ENCODE data around the gene TAF5L.

The TAF5L gene

GRCh38 chr1:229579059-229579673 lies 46.8 kb downstream of the TAF5L start:
- no peak overlapping the region for H3K4ac ChIP-seq (ENCODE audit: low read depth in 1 of 2, low read length in 2 of 2)
- no peak overlapping the region for H3K23ac ChIP-seq (ENCODE audit: low read length in 2 of 2)
- H2BK12ac ChIP-seq (ENCODE audit: low read length in 2 of 2), result no peak overlapping the region
- H3K79me1 ChIP-seq (replicated peaks; ENCODE audit: low read length, poor library complexity, severe bottlenecking), result no peaks in the 10 kb centered on the region
- H3K9ac ChIP-seq (ENCODE audit: low read length), result peak overlapping the region; percentile 61
- H3K27ac ChIP-seq (ENCODE audit: low read length, poor library complexity, severe bottlenecking), result no peak overlapping the region
- H4K91ac ChIP-seq (ENCODE audit: low read length), result no peak overlapping the region
- H3K14ac ChIP-seq (ENCODE audit: low read length in 2 of 2), result no peak overlapping the region
- no peak overlapping the region for H2AFZ ChIP-seq (ENCODE audit: low read depth, low read length)
- no peaks in the 10 kb centered on the region for H3K9me3 ChIP-seq (ENCODE audit: control insufficient read depth, low read length)
- peak overlapping the region; percentile 47 for H4K8ac ChIP-seq (ENCODE audit: low read length)
- H3K4me1 ChIP-seq (ENCODE audit: control insufficient read depth, insufficient read depth, low read depth, low read length), result no peaks in the 10 kb centered on the region
- no peak overlapping the region for H2AK5ac ChIP-seq (ENCODE audit: low read length, severe bottlenecking)
- no peaks in the 10 kb centered on the region for H3K36me3 ChIP-seq (ENCODE audit: control insufficient read depth in 1 of 2, insufficient read depth in 2 of 2, low read depth in 1 of 2, low read length in 2 of 2)
- H3K4me3 ChIP-seq (ENCODE audit: insufficient read depth in 1 of 2, low read depth in 1 of 2, low read length in 2 of 2), result peak overlapping the region in 1 of 2 experiments; percentile 50
- WGBS, result 69% methylated on average over 9 of the region's 9 CpGs
- H2BK120ac ChIP-seq (ENCODE audit: low read depth, low read length), result no peak overlapping the region
- H3K4me2 ChIP-seq (ENCODE audit: low read length, poor library complexity, severe bottlenecking), result no peak overlapping the region
- H2BK5ac ChIP-seq (ENCODE audit: low read depth, low read length, poor library complexity, severe bottlenecking), result no peak overlapping the region
- DNase-seq, result peak; percentile 7
- H3K27me3 ChIP-seq (ENCODE audit: control insufficient read depth in 1 of 2, insufficient read depth in 1 of 2, low read length in 2 of 2), result no peaks in the 10 kb centered on the region
- H2BK15ac ChIP-seq (ENCODE audit: low read depth, poor library complexity, severe bottlenecking), result no peak overlapping the region
- H3K18ac ChIP-seq (ENCODE audit: low read depth in 1 of 2, low read length in 2 of 2), result no peak overlapping the region

- Histone ChIP-seq H4K8ac (ENCODE audit: low read length) (no peak overlapping the region), H3K4me2 (ENCODE audit: low read length, poor library complexity, severe bottlenecking) (no peak overlapping the region), H3K14ac (ENCODE audit: low read length in 2 of 2) (no peak overlapping the region), H2AK5ac (ENCODE audit: low read length, severe bottlenecking) (no peak overlapping the region), H2BK5ac (ENCODE audit: low read depth, low read length, poor library complexity, severe bottlenecking) (no peak overlapping the region), H2BK120ac (ENCODE audit: low read depth, low read length) (no peak overlapping the region), H3K79me1 (replicated peaks; ENCODE audit: low read length, poor library complexity, severe bottlenecking) (no peaks in the 10 kb centered on the region), H3K9ac (ENCODE audit: low read length) (peak overlapping the region; percentile 61), H2BK12ac (ENCODE audit: low read length in 2 of 2) (no peak overlapping the region), H3K18ac (ENCODE audit: low read depth in 1 of 2, low read length in 2 of 2) (no peak overlapping the region), H3K4me1 (ENCODE audit: control insufficient read depth, insufficient read depth, low read depth, low read length) (no peaks in the 10 kb centered on the region), H3K4ac (ENCODE audit: low read depth in 1 of 2, low read length in 2 of 2) (no peak overlapping the region), H2AFZ (ENCODE audit: low read depth, low read length) (no peak overlapping the region), H3K4me3 (ENCODE audit: insufficient read depth in 1 of 2, low read depth in 1 of 2, low read length in 2 of 2) (peak overlapping the region in 1 of 2 experiments; percentile 50), H2BK15ac (ENCODE audit: low read depth, poor library complexity, severe bottlenecking) (no peak overlapping the region), H3K9me3 (ENCODE audit: control insufficient read depth, low read length) (no peaks in the 10 kb centered on the region), H3K36me3 (ENCODE audit: control insufficient read depth in 1 of 2, insufficient read depth in 2 of 2, low read depth in 1 of 2, low read length in 2 of 2) (no peaks in the 10 kb centered on the region), H4K91ac (ENCODE audit: low read length) (no peak overlapping the region), H3K23ac (ENCODE audit: low read length in 2 of 2) (no peak overlapping the region), H3K27me3 (ENCODE audit: control insufficient read depth in 1 of 2, insufficient read depth in 1 of 2, low read length in 2 of 2) (no peaks in the 10 kb centered on the region), H3K27ac (ENCODE audit: low read length, poor library complexity, severe bottlenecking) (no peak overlapping the region)
- DNase-seq, result no peak
- WGBS, result 92% methylated on average over 10 of the region's 14 CpGs
Measured at GRCh38 chr1:229578168-229579058, 47.5 kb downstream of the TAF5L start.

DNA sequence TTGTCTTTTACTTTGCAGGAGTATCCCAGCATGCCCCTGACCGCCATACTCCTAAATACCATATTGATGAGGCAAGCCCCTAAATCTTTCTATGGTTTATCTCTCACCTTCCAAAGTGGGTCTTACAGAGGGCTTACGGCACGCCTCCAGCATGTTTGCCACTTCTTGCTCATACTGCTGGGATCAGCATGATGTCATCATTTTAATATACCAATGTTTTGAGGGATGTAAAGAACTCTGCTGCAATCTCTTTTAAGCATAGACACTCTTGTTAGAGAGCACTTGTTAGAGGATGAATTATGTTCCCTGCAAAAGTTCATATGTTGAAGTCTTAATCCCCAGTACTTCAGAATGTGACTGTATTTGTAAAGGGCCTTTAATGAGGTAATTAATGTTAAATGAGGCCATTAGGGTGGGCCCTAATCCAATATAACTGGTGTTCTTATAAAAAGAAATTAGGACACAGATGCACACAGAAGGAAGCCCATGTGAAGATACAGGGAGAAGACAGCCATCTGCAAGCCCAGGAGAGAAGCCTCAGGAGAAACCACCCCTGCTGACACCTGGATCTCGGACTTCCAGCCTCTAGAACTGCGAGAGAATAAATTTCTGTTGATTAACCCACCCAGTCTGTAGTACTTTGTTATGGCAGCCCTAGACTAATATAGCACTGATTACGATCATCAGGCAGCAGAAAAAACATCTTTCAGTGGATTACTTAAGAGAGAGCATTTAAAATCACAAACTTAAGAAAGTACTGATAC lies 51.1 kb downstream of the TAF5L start:
- Histone ChIP-seq H3K9me3 (ENCODE audit: control insufficient read depth, low read length) (no peaks in the 10 kb centered on the region), H2BK12ac (ENCODE audit: low read length in 2 of 2) (no peak overlapping the region)

DNA sequence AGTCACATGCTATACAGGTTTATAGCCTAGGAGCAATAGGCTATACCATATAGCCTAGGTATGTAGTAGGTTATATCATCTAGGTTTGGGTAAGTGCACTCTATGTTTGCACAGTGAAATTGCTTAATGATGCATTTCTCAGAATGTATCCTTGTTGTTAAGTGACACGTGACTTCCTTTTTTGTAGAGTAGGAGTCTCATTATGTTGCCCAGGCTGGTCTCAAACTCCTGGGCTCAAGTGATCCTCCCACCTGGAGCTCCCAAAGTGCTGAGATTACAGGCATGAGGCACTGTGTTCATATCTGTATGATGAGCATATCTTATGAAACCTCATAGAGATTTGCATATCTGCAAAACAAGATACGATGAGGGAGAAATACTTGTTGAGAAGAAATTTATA lies 53.6 kb downstream of the TAF5L start:
- Histone ChIP-seq H2AK5ac (ENCODE audit: low read length, severe bottlenecking) (no peak overlapping the region), H2BK15ac (ENCODE audit: low read depth, poor library complexity, severe bottlenecking) (no peak overlapping the region), H3K27me3 (ENCODE audit: control insufficient read depth in 1 of 2, insufficient read depth in 1 of 2, low read length in 2 of 2) (no peaks in the 10 kb centered on the region), H3K9ac (ENCODE audit: low read length) (no peak overlapping the region), H3K18ac (ENCODE audit: low read depth in 1 of 2, low read length in 2 of 2) (no peak overlapping the region), H4K91ac (ENCODE audit: low read length) (no peak overlapping the region), H3K79me1 (replicated peaks; ENCODE audit: low read length, poor library complexity, severe bottlenecking) (no peaks in the 10 kb centered on the region), H4K8ac (ENCODE audit: low read length) (no peak overlapping the region), H2BK120ac (ENCODE audit: low read depth, low read length) (no peak overlapping the region), H2BK12ac (ENCODE audit: low read length in 2 of 2) (no peak overlapping the region), H3K4me1 (ENCODE audit: control insufficient read depth, insufficient read depth, low read depth, low read length) (no peaks in the 10 kb centered on the region), H3K14ac (ENCODE audit: low read length in 2 of 2) (no peak overlapping the region), H3K36me3 (ENCODE audit: control insufficient read depth in 1 of 2, insufficient read depth in 2 of 2, low read depth in 1 of 2, low read length in 2 of 2) (no peaks in the 10 kb centered on the region), H3K4me2 (ENCODE audit: low read length, poor library complexity, severe bottlenecking) (no peak overlapping the region), H3K4ac (ENCODE audit: low read depth in 1 of 2, low read length in 2 of 2) (no peak overlapping the region), H3K9me3 (ENCODE audit: control insufficient read depth, low read length) (no peaks in the 10 kb centered on the region), H2BK5ac (ENCODE audit: low read depth, low read length, poor library complexity, severe bottlenecking) (no peak overlapping the region), H2AFZ (ENCODE audit: low read depth, low read length) (no peak overlapping the region), H3K4me3 (ENCODE audit: insufficient read depth in 1 of 2, low read depth in 1 of 2, low read length in 2 of 2) (no peak overlapping the region), H3K27ac (ENCODE audit: low read length, poor library complexity, severe bottlenecking) (no peak overlapping the region), H3K23ac (ENCODE audit: low read length in 2 of 2) (no peak overlapping the region)
- 98% methylated on average over 2 of the region's 2 CpGs for WGBS
- DNase-seq, result no peak

More for the DNA sequence above, 51.1 kb downstream of the TAF5L start:
- Histone ChIP-seq H2BK15ac (ENCODE audit: low read depth, poor library complexity, severe bottlenecking) (no peak overlapping the region), H3K27me3 (ENCODE audit: control insufficient read depth in 1 of 2, insufficient read depth in 1 of 2, low read length in 2 of 2) (no peaks in the 10 kb centered on the region), H3K9ac (ENCODE audit: low read length) (no peak overlapping the region), H2BK5ac (ENCODE audit: low read depth, low read length, poor library complexity, severe bottlenecking) (no peak overlapping the region), H3K4ac (ENCODE audit: low read depth in 1 of 2, low read length in 2 of 2) (no peak overlapping the region), H3K36me3 (ENCODE audit: control insufficient read depth in 1 of 2, insufficient read depth in 2 of 2, low read depth in 1 of 2, low read length in 2 of 2) (no peaks in the 10 kb centered on the region), H3K14ac (ENCODE audit: low read length in 2 of 2) (no peak overlapping the region), H3K18ac (ENCODE audit: low read depth in 1 of 2, low read length in 2 of 2) (no peak overlapping the region), H3K4me3 (ENCODE audit: insufficient read depth in 1 of 2, low read depth in 1 of 2, low read length in 2 of 2) (no peak overlapping the region), H2AK5ac (ENCODE audit: low read length, severe bottlenecking) (no peak overlapping the region), H3K23ac (ENCODE audit: low read length in 2 of 2) (no peak overlapping the region), H3K4me1 (ENCODE audit: control insufficient read depth, insufficient read depth, low read depth, low read length) (no peaks in the 10 kb centered on the region), H2AFZ (ENCODE audit: low read depth, low read length) (no peak overlapping the region), H3K4me2 (ENCODE audit: low read length, poor library complexity, severe bottlenecking) (no peak overlapping the region), H3K27ac (ENCODE audit: low read length, poor library complexity, severe bottlenecking) (no peak overlapping the region), H3K79me1 (replicated peaks; ENCODE audit: low read length, poor library complexity, severe bottlenecking) (no peaks in the 10 kb centered on the region), H2BK120ac (ENCODE audit: low read depth, low read length) (no peak overlapping the region), H4K91ac (ENCODE audit: low read length) (no peak overlapping the region), H4K8ac (ENCODE audit: low read length) (no peak overlapping the region)
- DNase-seq, result no peak
- WGBS, result 87% methylated on average over 5 of the region's 6 CpGs
